HG03575 (cell line): ENCODE results near the gene BTBD6.

Experiments
- ATAC-seq: cut with Tn5 transposase; IDR thresholded peaks from one replicate; pipeline ENCODE4 v1.9.1; 2021; ENCODE audit not compliant: unreplicated experiment, insufficient number of reproducible peaks, low FRiP score; ENCODE audit errors: extremely low read depth

BTBD6 gene

GRCh38 chr14:105210266-105211025, 37.9 kb upstream of the BTBD6 start:
- ATAC-seq: no peak

DNA sequence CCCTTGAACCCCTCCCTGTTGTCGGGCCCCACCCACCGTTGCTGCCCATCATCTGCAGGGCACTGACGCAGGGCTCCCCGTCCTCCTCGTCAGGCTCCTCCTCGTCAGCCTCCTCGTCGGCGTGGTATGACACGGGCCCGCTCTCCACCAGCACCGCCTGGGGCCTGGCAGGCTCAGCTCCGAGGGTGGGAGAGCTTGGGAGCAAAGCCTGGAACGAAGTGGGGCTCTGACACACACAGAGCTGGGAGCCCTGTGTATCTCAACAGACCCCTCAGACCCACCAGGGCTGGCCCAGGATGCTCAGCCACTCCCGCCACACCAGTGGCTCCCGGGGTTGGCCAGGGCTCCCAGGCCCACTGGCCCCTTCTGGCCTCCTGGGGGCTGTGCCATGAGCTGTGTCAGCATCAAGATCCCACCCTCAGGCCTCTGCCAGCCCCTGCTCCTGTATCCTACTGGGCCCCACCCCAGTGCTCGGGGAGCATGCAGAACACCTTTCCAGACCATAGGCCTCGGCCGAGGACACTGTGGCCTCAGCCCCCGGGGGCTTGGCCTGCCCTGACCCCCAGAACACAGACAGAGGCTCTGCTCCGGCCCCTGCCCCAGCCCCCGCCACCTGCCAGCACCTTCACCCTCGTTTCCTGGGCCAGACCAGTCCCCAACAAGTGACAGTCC, 37.1 kb upstream of the BTBD6 start:
- ATAC-seq: no peak

- no peak for ATAC-seq
Measured at GRCh38 chr14:105211758-105212089, 36.6 kb upstream of the BTBD6 start.

- ATAC-seq: no peak
Measured at GRCh38 chr14:105212541-105213300, 35.6 kb upstream of the BTBD6 start.

GRCh38 chr14:105213361-105213760, 35.0 kb upstream of the BTBD6 start:
- ATAC-seq: no peak

GRCh38 chr14:105214324-105214915, 33.9 kb upstream of the BTBD6 start:
- no peak for ATAC-seq

DNA sequence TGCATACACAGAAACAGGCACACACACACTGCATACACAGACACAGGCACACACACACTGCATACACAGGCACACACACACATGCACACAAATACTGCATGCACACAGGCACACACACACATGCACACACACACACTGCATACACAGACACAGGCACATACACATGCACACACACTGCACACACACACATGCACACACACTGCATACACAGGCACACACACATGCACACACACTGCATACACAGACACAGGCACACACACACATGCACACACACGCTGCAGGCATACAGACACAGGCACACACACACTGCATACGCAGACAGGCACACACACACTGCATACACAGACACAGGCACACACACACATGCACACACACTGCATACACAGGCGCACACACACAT, 32.7 kb upstream of the BTBD6 start:
- no peak for ATAC-seq

GRCh38 chr14:105216490-105217247, 31.7 kb upstream of the BTBD6 start:
- no peak for ATAC-seq

DNA sequence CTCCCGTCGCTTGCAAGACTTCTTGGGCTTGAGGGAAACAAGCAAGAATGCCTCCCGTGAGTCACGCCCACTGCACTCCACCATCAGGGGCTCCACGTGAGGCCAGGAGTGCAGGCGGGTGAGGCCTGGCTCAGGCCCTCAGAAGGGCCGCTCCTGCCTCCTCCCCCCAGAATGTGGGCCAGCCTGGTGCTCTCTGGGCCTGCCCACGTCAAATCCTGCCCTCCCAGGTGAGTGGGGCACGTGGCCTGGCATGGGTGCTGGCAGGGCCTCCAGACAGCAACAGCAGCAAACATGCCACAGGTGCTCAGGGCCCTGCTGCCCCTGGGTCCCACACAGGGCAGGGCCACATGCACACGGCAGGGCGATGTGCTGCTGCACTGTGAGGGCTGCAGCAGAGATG, 30.6 kb upstream of the BTBD6 start:
- ATAC-seq: no peak

DNA sequence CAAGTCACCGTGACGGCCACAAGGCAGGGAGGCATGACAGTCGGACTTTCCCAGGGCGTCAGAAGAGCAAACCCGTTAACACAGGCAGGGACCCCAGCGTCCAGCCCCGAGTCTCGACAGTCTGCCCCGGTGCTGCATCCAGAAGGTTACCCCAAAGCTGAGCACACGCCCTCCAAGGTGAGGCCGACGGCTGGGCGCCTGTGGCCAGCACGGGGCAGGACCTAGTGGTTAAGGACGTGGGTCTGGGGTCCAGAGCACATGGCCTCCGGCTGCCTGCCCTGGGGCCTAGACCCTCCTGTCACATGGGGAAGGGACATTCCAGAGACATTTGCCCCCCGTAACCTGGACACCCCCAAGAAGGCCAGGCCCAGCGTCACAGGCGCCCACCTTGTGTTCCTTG, 29.7 kb upstream of the BTBD6 start:
- ATAC-seq: no peak

GRCh38 chr14:105219043-105219612, 29.2 kb upstream of the BTBD6 start:
- ATAC-seq: no peak

DNA sequence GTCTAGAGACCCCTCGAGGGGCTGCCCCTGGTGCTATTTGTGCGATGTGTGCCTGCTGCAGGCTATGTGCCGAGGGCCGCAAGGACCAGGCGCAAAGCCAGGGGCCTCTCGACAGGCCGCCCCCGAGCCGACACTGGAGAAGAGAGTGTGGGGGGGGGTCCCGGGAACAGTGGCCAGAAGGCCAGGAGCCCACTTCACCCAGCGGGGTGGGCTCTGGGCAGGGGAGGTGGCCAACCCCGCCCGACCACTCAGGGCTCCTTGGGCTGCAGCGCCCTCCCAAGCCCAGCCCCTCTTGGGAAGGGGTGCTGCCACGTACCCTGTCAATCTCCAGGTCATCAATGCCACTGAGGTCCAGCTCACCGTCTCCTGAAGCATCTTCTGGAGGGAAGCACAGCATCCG, 28.6 kb upstream of the BTBD6 start:
- no peak for ATAC-seq

GRCh38 chr14:105220699-105221597, 27.4 kb upstream of the BTBD6 start:
- no peak for ATAC-seq

GRCh38 chr14:105221598-105222178, 26.6 kb upstream of the BTBD6 start:
- ATAC-seq: no peak

- no peak for ATAC-seq
Measured at GRCh38 chr14:105223260-105223659, 25.1 kb upstream of the BTBD6 start.

DNA sequence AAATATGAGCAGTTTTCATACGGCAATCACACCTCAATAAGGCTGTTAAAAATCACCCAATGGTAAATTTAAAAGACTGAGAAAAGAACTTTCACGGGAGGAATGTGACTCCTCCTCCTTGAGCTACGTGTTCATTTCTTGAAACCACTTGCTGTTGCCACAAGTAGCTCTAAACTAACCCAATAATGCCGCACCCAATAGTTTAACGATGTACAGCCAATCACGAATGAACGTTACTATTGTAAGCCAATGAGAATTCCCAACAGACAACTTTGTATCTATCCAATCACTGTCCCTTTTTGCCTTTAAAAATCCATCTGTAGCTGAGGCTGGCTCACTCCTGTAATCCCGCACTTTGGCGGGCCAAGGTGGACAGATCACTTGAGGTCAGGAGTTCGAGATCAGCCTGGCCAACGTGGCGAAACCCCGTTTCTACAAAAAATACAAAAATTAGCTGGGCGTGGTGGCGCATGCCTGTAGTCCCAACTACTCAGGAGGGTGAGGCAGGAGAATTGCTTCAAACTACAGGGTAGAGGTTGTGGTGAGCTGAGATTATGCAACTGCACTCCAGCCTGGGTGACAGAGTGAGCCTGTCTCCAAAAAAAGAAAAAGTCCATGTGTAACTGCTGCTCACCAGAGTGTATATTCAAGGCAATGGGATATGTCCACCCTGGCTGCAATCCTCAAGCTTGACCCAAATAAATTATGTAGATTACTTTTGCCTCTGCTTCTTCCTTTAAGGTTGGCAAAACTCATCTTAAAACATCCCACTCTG, 24.4 kb upstream of the BTBD6 start:
- ATAC-seq: no peak
